Activated CD8-positive, alpha-beta memory T cell treated with anti-CD3 and anti-CD28 coated beads, Interleukin-2, amount 10 ng/mL, durations not matched to agents 7 days and 5 days (primary cell): ENCODE results near the gene PCSK2. TPM values are rescaled to one million over a fixed set of nuclear protein-coding genes. Genes with fewer than 3 reads are reported as not detected.
"Not testable (repeated sequence)": the region's sequence is repeated elsewhere in the genome, so short reads cannot be mapped to it uniquely, and the experiment has no call there.

ENCODE experiments used
- ATAC-seq: fragments of 150-1000 bp; cut with Tn5 transposase; one replicate; pipeline ENCODE4 v1.10.0; 2021; ENCODE audit warnings: moderate library complexity
- CTCF ChIA-PET: fragments of 350-600 bp; sonication (Branson Sonifier 250); formaldehyde crosslinking; loops from one replicate; lab custom pipeline; 2021; ENCODE audit warnings: antibody characterized with exemption; lab: Charles Lee
- DNase-seq: peaks from one replicate; pipeline ENCODE4 v3.0.0-alpha.2; 2020
- H3K27ac Mint-ChIP-seq: one replicate; pipeline ENCODE4 v1.8.0; 2021; ENCODE audit warnings: mild to moderate bottlenecking, mixed read lengths
- H3K27me3 Mint-ChIP-seq: one replicate; pipeline ENCODE4 v1.8.0; 2021; ENCODE audit warnings: mixed read lengths
- H3K36me3 Mint-ChIP-seq: one replicate; pipeline ENCODE4 v1.8.0; 2021; ENCODE audit warnings: mild to moderate bottlenecking, mixed read lengths
- H3K4me1 Mint-ChIP-seq: one replicate; pipeline ENCODE4 v1.8.0; 2021; ENCODE audit warnings: mixed read lengths
- H3K4me3 Mint-ChIP-seq: one replicate; pipeline ENCODE4 v1.8.0; 2021; ENCODE audit warnings: mild to moderate bottlenecking, moderate library complexity, mixed read lengths
- H3K9me3 Mint-ChIP-seq: one replicate; pipeline ENCODE4 v1.8.0; 2022; ENCODE audit warnings: low read depth, mixed read lengths
- total RNA-seq, 2 experiments: library from RNA; stranded (reverse); gene quantifications; one replicate each; pipeline ENCODE4 v1.2.3, GENCODE V29; 2021

The PCSK2 gene, protein sequence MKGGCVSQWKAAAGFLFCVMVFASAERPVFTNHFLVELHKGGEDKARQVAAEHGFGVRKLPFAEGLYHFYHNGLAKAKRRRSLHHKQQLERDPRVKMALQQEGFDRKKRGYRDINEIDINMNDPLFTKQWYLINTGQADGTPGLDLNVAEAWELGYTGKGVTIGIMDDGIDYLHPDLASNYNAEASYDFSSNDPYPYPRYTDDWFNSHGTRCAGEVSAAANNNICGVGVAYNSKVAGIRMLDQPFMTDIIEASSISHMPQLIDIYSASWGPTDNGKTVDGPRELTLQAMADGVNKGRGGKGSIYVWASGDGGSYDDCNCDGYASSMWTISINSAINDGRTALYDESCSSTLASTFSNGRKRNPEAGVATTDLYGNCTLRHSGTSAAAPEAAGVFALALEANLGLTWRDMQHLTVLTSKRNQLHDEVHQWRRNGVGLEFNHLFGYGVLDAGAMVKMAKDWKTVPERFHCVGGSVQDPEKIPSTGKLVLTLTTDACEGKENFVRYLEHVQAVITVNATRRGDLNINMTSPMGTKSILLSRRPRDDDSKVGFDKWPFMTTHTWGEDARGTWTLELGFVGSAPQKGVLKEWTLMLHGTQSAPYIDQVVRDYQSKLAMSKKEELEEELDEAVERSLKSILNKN
- not detected for total RNA-seq

DNA sequence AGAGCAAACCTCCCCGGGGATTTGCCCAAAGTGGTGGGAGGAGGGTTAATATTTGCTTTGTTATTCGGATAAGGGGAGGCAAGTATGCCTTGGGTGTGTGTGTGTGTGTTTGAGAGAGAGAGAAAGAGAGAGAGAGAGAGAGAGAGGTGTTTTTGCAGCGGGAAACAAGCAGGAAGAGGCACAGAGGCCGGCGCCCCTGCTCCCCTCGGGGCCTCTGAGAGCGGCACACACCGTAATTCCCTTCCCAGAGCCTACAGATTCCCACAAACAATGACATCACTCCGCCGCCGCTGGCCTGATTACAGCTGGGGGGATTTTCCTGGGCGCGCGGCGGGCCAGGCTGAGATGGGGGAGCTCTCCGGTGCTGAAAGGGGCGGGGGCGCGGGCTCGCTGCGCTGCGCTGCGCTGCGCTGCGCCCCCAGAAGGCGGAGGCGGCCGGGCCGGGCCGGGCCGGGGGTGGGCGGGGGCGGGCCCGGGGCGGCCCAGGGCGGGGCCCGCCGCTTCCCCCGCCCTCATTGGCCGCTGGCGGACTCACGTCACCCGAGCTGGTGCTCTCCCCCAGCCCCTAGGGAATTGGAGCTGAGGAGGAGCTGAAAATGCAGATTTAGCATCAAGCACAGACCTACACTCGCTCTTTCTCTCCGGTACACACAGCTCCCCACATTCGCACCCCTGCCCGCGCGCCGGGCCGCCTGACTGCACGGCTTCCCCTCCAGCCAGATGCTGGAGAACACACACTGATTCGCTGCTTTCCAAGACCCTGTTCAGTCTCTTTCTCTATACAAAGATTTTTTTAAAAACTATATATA, at the start of gene PCSK2:
TSS of gene PCSK2 (plus strand) at position 631 of the 809 bp plus-strand sequence. CDS start 266 bp downstream, outside the sequence.
- Mint-ChIP-seq H3K4me1 (no peaks in the 10 kb centered on the region), H3K27ac (no peak within 1 kb of the TSS), H3K27me3 (peaks cover 49% of the 10 kb centered on the region), H3K9me3 (peaks cover 2% of the 10 kb centered on the region), H3K36me3 (peaks cover 1% of the 10 kb centered on the region), H3K4me3 (no peak within 1 kb of the TSS)
- no peak for ATAC-seq
- no peak for DNase-seq
- CTCF ChIA-PET: no interaction called here

DNA sequence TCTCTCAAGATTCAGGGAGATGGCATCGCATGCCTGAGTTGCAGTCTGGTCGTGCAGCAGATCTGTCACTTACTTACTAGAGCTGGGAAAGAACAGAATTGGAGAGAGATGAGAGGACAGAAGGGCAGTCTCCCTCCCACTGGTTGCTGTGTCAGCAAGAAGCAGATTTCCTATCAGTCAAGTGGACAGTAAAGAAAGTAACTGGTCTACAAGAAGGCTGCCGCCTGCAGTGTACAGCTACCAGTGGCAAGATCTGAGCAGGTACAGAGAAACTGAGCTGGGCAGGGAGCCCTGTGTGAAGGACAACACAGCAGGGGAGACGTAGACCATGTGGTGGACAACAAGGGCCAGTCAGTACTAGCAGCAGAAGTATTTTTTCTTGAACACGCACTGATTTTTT, 49.5 kb upstream of the PCSK2 start:
- no peaks in the 10 kb centered on the region for H3K36me3 Mint-ChIP-seq
- H3K27ac Mint-ChIP-seq: no peak overlapping the region
- H3K27me3 Mint-ChIP-seq: no peaks in the 10 kb centered on the region
- peaks cover 5% of the 10 kb centered on the region for H3K9me3 Mint-ChIP-seq
- no peak overlapping the region for H3K4me3 Mint-ChIP-seq
- CTCF ChIA-PET: no interaction called here
- ATAC-seq (no peak), DNase-seq (no peak)
- H3K4me1 Mint-ChIP-seq: no peaks in the 10 kb centered on the region

DNA sequence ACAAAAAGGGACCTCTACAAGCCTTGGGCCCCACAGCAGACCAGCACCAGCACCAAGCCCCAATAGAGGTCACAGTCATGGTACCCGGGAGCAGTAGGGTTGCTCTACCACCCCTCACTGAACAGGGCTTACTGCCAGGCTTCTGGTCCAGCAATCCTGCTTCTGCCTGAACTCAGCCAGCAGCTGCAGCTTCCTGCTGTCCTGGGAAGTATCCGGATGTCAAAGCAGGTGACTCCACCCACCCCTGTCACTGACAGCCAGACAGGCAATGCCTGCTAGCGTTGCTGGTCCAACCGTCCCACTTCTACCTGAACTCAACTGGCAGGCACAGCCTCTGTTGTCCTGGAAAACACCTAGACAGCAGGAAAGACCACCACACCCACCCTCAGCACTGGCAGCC, 47.0 kb upstream of the PCSK2 start:
- ATAC-seq: no peak
- Mint-ChIP-seq H3K4me3 (no peak overlapping the region), H3K4me1 (no peaks in the 10 kb centered on the region), H3K9me3 (peaks cover 9% of the 10 kb centered on the region), H3K36me3 (no peaks in the 10 kb centered on the region), H3K27ac (no peak overlapping the region), H3K27me3 (no peaks in the 10 kb centered on the region)
- CTCF ChIA-PET: no interaction called here
- DNase-seq: no peak

DNA sequence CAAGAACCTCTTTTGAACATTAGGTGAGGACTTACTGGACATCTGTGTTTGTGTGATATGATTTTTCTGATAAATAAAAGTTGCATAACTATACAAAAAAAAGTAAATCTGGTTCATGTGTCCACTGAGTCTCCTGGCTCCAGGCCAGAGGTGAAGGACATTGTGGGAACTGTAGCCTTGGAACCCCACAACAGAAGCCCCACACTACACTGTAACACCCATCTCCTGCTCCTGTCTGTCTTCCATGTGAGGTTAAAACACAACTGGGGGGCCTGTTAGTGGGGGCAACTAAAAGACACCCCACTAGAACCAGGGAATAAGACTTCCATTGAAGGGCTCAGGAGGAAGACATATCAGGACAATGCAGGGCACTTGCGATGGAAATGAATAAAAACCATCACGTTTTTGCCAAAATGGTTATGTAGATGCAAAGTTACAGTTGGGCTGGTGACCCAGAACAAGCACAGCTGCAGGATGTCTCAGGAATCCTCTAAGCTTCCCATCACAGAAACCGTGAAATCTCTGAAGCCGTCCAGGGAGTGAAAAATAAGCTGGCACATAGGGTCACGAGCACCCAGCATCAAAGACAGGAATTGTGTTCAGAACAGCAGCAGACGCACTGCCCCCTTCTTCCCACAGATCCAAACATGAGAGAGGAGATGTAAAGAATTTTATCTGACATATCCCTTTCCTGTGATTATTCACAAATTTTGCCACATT, 36.7 kb upstream of the PCSK2 start:
- no peak for DNase-seq
- no peak overlapping the region for H3K27ac Mint-ChIP-seq
- H3K4me3 Mint-ChIP-seq: no peak overlapping the region
- ATAC-seq: no peak
- no peaks in the 10 kb centered on the region for H3K36me3 Mint-ChIP-seq
- peaks cover 3% of the 10 kb centered on the region for H3K9me3 Mint-ChIP-seq
- H3K4me1 Mint-ChIP-seq: no peaks in the 10 kb centered on the region
- CTCF ChIA-PET: no interaction called here
- H3K27me3 Mint-ChIP-seq: no peaks in the 10 kb centered on the region

DNA sequence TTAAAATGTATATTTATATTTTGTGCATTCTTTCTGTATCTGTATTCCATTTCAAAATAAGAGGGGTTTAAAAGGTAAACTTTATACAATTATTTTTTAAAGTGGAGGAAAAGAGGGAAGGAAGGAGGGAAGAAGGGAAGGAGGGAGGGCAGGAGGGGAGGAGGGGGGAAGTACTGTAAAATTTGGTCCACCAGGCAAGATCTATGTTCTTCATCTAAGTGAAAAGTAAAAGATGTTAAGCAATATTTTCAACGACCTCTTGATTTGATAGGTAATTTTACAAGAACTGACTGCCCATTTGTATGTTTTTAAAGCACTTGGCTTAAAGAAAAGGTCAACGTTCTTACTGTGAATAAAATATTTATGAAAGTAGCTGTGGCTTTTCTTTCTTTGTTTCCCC, 29.8 kb upstream of the PCSK2 start:
- no peaks in the 10 kb centered on the region for H3K27me3 Mint-ChIP-seq
- DNase-seq (no peak), ATAC-seq (no peak)
- no peaks in the 10 kb centered on the region for H3K36me3 Mint-ChIP-seq
- no peak overlapping the region for H3K27ac Mint-ChIP-seq
- H3K4me3 Mint-ChIP-seq: no peak overlapping the region
- H3K4me1 Mint-ChIP-seq: no peaks in the 10 kb centered on the region
- H3K9me3 Mint-ChIP-seq: no peaks in the 10 kb centered on the region
- CTCF ChIA-PET: no interaction called here

DNA sequence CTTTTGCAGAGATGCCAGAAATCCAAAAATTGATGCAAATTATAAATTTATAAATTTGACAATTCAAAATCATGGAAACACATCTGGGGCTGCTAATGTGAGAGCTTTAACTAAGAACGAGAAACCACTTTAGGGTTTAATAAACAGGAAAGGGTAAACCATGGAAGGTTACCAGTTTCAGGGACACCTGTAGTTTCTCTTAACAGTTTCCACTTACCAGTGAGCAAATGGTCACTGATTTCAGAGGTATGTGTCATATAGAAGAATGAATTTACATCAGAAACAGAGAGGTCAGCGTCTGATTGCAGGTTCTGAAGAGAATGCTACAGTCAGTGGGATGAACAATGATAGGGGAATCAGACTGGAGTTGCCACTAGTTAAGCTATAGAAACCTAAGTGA, 24.8 kb upstream of the PCSK2 start:
- Mint-ChIP-seq H3K36me3 (no peaks in the 10 kb centered on the region), H3K4me3 (no peak overlapping the region), H3K27ac (no peak overlapping the region), H3K27me3 (no peaks in the 10 kb centered on the region), H3K9me3 (no peaks in the 10 kb centered on the region), H3K4me1 (no peaks in the 10 kb centered on the region)
- ATAC-seq: no peak
- no peak for DNase-seq
- CTCF ChIA-PET: no interaction called here

DNA sequence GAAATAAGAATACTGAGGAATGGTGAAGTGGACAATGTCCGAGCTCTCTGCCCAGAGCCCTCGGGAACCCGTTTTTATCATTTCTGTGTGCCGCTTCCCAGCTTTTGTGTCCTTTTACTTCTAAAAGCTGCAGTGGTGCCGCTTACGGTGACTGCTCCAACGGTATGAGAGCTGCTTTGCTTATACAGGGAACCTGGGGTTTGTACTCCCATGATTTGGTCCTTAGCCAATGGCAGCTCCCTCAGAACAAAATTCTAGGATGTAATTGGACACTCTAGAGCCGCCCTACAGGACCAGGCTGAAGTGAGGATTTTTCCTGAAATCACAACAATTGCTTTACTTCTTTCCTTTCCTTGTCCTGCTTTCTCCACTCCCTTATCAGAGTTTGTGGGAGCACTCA, 24.2 kb upstream of the PCSK2 start:
- H3K9me3 Mint-ChIP-seq: no peaks in the 10 kb centered on the region
- ATAC-seq: no peak
- H3K27ac Mint-ChIP-seq: no peak overlapping the region
- no peaks in the 10 kb centered on the region for H3K27me3 Mint-ChIP-seq
- no peaks in the 10 kb centered on the region for H3K36me3 Mint-ChIP-seq
- no peak overlapping the region for H3K4me3 Mint-ChIP-seq
- no peak for DNase-seq
- no peaks in the 10 kb centered on the region for H3K4me1 Mint-ChIP-seq
- CTCF ChIA-PET: no interaction called here

DNA sequence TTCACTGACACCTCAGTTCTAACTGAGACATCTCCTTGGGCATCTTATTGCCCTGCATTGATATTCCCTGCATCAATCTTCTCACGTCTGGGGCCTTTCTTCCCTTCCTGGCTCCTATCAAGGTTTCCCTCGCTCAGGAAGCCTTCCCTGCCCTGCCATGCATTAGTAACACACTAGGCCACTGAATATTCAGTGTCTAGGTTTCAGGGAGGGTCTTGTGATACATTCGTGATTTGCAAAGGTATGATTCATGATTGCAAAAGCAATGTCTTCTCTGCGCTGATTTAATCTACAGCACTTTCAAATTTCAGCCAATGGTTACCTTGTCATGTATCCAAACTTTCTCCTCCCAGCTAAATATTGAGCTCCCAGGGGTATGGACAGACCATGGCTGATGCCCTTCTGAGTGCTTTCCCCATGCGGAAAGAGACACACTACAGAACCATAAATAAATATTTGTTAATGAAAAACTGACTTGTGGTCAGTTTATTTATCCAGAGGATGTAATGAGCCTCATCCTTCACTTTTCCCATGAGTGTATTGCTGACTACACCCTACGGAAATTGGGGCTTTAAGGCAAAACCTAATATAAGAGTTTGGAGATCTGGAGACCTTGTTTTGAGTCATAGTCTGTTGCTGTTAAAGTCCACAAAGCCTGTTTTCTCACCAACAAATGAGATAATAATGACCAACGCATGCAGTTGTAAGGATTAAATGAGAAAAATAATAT, 21.6 kb upstream of the PCSK2 start:
- Mint-ChIP-seq H3K27ac (no peak overlapping the region), H3K9me3 (no peaks in the 10 kb centered on the region), H3K36me3 (no peaks in the 10 kb centered on the region), H3K27me3 (no peaks in the 10 kb centered on the region), H3K4me1 (no peaks in the 10 kb centered on the region), H3K4me3 (no peak overlapping the region)
- CTCF ChIA-PET: no interaction called here
- no peak for ATAC-seq
- no peak for DNase-seq

DNA sequence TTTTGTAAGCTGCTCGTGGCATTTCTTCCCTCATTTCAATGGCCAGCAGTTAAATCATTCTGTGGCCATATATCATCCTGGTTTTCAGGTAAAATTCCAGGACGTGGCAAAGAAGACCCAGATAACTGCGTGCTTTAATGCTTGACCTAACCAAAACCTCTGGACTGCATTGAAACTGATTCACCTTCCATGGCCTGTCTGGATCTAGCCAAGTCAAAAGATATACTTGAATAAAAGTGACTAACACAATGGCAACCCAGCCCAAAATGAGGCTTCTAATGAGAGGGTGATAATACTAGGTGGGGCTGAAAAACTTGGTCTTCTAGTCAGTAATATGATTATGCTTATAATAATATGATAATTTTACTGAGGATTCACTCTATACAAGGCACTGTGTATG, 16.5 kb upstream of the PCSK2 start:
- H3K27me3 Mint-ChIP-seq: no peaks in the 10 kb centered on the region
- no peaks in the 10 kb centered on the region for H3K36me3 Mint-ChIP-seq
- DNase-seq (no peak), ATAC-seq (no peak)
- CTCF ChIA-PET: no interaction called here
- H3K4me3 Mint-ChIP-seq: no peak overlapping the region
- H3K4me1 Mint-ChIP-seq: no peaks in the 10 kb centered on the region
- H3K9me3 Mint-ChIP-seq: no peaks in the 10 kb centered on the region
- H3K27ac Mint-ChIP-seq: no peak overlapping the region

DNA sequence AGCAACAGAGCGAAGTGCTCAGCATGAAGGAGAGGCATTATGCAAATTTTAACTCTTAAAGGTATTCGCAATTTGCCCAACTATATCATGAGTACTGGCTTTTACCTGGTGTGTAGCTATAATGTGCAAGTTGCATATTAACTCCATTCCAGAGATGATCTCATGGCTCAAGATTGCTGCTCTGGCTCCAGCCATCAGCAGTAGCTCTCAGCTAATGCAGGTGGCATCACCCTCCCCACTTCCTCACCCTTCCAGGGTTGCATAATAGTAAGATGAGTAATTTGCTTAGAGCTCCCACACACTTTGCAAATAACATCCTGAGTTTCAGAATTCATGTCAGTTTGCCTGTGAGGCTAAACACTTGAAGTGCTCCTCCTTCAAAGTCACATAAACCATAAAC, 15.9 kb upstream of the PCSK2 start:
- ATAC-seq (no peak), DNase-seq (no peak)
- no peak overlapping the region for H3K27ac Mint-ChIP-seq
- no peaks in the 10 kb centered on the region for H3K27me3 Mint-ChIP-seq
- no peaks in the 10 kb centered on the region for H3K9me3 Mint-ChIP-seq
- no peaks in the 10 kb centered on the region for H3K36me3 Mint-ChIP-seq
- no peaks in the 10 kb centered on the region for H3K4me1 Mint-ChIP-seq
- CTCF ChIA-PET: no interaction called here
- no peak overlapping the region for H3K4me3 Mint-ChIP-seq

DNA sequence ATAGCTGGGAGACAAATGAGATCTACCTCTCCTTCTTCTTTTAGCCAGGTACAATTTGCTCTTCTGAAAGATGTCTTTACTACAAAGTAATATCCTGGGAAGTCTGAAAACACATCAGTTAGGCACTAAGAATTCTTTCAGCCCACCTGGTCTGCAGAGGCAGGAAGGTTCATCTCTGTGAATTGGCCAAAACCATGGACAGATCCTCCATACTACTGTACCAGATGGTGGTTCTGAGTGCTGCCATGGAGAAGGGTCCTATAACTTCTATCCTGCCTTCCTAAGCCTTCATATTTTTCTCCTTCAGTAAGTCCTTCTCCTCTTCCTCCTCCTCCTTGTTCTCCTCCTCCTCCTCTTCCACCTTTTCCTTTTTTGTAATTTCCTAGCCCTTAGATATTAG, 11.7 kb upstream of the PCSK2 start:
- Mint-ChIP-seq H3K27me3 (no peaks in the 10 kb centered on the region), H3K27ac (no peak overlapping the region), H3K9me3 (no peaks in the 10 kb centered on the region), H3K4me1 (no peaks in the 10 kb centered on the region), H3K4me3 (no peak overlapping the region), H3K36me3 (no peaks in the 10 kb centered on the region)
- ATAC-seq: no peak
- no peak for DNase-seq
- CTCF ChIA-PET: no interaction called here

DNA sequence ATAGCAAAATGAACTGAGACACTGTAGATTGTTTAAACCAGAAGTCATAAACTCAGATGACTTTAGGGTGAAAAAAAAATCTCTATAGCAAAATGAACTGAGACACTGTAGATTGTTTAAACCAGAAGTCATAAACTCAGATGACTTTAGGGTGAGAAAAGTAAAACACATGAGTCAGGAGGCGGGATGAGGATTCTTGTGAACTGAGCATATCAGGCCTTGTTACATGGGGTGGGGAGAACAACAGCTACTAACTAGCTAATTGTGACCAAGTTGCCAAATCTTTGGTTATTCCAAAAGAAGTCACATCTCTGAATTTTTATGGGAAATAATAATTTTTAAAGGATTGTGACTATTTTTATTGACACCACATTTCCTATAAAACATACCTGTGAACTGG, 7.0 kb upstream of the PCSK2 start:
- not testable (repeated sequence) for H3K27ac Mint-ChIP-seq

DNA sequence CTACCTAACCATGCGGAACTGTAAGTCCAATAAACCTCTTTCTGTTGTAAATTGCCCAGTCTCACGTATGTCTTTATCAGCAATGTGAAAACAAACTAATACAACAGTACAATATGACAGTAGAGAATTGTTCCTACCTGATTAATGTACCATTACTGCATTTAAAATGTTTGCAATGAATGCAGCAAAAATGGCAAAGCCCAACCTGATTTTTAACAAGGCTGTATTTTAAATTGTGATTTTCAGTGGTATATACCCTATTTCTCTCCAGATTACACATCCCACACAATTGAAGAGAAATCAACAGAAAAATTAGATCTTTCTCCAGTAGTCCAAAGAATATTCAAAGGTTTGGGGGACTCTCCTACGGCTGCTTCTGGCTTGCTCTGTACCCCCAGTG, 3.3 kb upstream of the PCSK2 start:
- no peak for DNase-seq
- CTCF ChIA-PET: no interaction called here
- Mint-ChIP-seq H3K27me3 (peaks cover 37% of the 10 kb centered on the region), H3K4me3 (no peak overlapping the region), H3K4me1 (no peaks in the 10 kb centered on the region), H3K9me3 (peaks cover 2% of the 10 kb centered on the region), H3K36me3 (peaks cover 1% of the 10 kb centered on the region), H3K27ac (no peak overlapping the region)
- ATAC-seq: no peak

More for the DNA sequence above, 7.0 kb upstream of the PCSK2 start:
- H3K36me3 Mint-ChIP-seq, CTCF ChIA-PET, H3K9me3 Mint-ChIP-seq, H3K4me1 Mint-ChIP-seq, DNase-seq, H3K27me3 Mint-ChIP-seq, ATAC-seq, H3K4me3 Mint-ChIP-seq: not testable (repeated sequence)
